ENCODE measurements around the gene KCTD18.

DNA sequence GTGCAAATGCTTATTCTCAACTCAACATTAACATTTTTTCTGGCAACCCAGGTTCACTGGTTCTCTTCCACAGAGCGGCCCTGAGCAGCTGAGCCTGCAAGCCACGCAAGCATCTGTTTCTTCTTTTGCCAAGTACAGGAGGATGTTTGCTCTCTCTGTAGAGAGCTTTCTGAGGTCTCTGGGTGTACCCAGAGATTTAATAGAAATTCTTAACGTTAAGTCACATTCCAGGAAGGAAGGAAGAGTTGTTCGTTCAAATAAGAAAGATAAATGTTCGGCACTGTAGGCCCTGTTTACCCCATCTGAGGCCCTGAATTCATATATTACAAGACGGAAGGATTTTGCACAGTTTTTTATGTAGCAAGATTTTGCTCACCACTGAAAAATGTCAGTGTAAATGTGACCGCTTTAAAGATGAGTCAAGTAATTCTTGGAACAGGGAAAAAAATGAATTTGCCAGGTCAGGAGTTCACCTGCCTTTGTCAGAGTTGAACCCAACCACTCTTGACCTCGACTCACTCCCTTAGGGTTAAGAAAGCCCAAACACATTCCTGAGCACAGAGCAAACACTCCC, 30.1 kb downstream of the KCTD18 start:
- TF ChIP-seq ELF1 (IDR thresholded peaks at IDR 0.05) (no peak), RCOR1 (IDR thresholded peaks at IDR 0.05; ENCODE audit: low read length) (no peak)
- TF ChIP-seq, protein P1, sequence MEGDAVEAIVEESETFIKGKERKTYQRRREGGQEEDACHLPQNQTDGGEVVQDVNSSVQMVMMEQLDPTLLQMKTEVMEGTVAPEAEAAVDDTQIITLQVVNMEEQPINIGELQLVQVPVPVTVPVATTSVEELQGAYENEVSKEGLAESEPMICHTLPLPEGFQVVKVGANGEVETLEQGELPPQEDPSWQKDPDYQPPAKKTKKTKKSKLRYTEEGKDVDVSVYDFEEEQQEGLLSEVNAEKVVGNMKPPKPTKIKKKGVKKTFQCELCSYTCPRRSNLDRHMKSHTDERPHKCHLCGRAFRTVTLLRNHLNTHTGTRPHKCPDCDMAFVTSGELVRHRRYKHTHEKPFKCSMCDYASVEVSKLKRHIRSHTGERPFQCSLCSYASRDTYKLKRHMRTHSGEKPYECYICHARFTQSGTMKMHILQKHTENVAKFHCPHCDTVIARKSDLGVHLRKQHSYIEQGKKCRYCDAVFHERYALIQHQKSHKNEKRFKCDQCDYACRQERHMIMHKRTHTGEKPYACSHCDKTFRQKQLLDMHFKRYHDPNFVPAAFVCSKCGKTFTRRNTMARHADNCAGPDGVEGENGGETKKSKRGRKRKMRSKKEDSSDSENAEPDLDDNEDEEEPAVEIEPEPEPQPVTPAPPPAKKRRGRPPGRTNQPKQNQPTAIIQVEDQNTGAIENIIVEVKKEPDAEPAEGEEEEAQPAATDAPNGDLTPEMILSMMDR (IDR thresholded peaks at IDR 0.05), result no peak
- TF ChIP-seq, protein P2, sequence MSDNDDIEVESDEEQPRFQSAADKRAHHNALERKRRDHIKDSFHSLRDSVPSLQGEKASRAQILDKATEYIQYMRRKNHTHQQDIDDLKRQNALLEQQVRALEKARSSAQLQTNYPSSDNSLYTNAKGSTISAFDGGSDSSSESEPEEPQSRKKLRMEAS (IDR thresholded peaks at IDR 0.05; ENCODE audit: low read depth), result no peak

Measured in SK-N-SH (cell line).